Left renal cortex interstitium (tissue), 4 donors: ENCODE results near the gene AFDN. TPM values are rescaled to one million over a fixed set of nuclear protein-coding genes. Genes with fewer than 3 reads are reported as not detected.

Source experiments
- DNase-seq, 4 donors: peaks; one replicate each; pipeline ENCODE4 v3.0.0-alpha.2; 2013; ENCODE audit warnings: low read depth in 4 of 4, low spot score in 2 of 4, missing footprints in 1 of 4
- polyA plus RNA-seq, 4 donors: library from polyadenylated mRNA; unstranded; fragments of 120-200 nt; gene quantifications; one replicate each; pipeline ENCODE4 v1.2.1, GENCODE V29; 2013; ENCODE audit not compliant: insufficient read length in 4 of 4

AFDN gene
- polyA plus RNA-seq, 4 donors: 133 to 248 (median 191) TPM

DNA sequence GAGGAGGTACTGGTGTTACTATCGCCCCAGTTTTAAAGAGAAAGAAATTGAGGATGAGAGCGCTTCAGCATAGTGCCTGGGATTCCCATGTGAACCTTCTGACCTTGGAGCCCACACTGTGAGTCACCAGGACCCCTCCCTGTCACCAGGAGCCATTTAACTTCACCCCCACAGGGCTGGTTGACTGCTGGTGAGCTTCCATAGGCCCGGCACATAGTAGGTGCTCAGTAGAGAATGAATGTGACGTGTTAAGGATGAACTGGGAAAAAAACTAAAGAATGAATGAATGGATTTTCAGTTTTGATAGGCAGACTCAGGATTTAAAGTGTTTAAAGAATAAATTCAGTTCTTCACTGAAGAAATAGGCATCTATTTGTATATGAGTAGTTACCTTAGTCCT is 117.4 kb downstream of the AFDN start:
- DNase-seq: no peak

DNA sequence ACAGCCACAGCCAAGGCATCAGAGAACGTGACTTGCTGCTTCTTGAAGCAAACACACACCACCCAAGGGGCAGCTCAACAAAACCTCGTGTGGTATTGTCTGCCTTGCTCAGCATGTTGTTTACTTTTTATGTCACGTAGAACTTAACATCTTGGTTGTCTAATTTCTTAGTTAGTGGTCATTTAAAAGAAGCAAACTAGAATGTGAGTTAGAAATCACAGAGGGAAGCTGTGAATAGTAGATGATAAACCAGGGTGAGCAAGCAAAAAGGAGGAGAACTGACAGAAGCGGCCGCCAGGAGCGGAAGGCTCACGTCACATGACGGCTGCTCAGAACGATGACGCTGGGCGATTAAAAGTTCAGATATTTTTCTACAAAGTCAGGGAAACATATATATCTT is 119.3 kb downstream of the AFDN start:
- no peak for DNase-seq

DNA sequence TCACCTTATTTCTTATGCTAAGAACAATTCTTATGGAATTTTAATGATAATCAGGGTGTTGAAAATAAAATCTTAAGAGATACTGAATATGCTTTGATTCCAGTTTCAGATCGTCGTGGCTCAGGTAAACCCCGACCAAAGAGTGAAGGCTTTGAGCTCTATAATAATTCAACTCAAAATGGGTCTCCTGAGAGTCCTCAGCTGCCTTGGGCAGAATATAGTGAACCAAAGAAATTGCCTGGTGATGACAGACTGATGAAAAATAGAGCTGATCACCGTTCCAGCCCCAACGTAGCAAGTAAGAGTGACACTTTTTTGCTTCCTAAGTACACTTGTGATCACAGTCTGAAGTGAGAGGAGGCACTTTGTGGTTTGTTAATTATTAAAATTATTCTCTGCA is 119.9 kb downstream of the AFDN start:
- DNase-seq: no peak

GRCh38 chr6:167947716-167948115 is 121.0 kb downstream of the AFDN start:
- DNase-seq: no peak

DNA sequence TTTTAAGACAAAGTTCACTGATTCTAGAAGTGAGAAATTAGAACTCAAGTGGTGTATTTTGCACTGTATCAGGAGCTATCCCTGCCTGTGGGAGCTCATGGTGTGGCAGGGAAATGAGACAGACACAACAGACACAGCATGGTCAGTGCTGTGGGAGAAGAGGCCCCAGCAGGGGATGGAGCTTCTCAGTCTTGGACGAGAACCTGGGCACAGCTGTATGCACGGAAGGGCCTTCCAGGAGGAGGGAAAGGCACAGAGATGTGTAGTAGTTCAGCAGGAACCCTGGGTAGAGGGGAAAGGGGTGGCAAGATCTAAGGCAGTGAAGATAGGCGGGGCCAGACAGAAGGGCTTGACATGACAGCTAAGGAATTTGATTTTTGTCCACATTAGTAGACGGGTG is 122.0 kb downstream of the AFDN start:
- DNase-seq: no peak

DNA sequence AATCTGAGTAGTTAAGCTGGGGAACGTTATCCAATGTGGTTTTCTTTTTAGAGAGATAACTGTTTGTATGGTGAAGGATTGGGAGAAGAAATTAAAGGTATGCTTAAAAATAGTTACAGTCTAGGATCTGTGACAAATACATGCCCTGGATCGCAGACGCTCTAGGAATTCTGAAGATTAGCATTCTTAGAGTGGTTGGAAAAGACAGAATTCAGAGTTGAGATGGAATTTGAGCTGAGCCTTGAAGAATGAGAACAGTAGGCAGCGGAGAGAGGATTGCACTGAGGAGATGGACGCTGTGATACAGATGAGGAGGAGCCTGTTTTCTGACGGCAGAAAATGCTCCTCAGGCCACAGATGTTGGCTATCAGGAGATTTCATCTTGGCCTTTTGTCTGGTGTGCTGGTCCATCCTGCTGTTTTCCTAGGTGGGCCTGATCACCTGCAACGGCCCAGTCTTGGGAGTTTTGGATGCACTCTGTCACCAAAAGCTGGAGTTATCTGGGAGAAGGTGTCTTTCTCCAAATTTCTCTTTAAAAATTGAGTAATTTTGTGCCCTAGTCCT is 122.5 kb downstream of the AFDN start:
- DNase-seq: no peak

DNA sequence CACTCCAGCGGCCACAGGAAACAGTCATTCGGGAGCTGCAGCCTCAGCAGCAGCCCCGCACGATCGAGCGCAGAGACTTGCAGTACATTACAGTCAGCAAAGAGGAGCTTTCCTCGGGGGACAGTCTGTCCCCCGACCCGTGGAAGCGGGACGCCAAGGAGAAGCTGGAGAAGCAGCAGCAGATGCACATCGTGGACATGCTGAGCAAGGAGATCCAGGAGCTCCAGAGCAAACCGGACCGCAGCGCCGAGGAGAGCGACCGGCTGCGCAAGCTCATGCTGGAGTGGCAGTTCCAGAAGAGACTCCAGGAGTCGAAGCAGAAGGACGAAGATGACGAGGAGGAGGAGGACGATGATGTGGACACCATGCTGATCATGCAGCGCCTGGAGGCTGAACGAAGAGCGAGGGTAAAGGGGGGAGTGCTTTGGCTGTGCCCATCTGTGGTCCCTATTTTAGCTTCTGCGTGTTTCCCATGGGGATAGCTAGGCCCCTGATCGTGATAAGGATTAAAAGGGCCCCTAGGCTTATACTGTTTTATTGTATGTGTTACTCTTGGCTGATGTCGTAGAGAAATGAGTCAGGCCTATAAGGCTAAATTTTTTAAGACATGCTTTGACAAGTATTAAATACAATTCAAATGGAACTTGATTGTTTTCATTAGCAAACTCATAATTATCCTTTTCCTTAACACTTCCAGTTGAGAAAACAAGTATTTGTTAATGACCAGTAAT is 125.2 kb downstream of the AFDN start:
- no peak for DNase-seq

- no peak for DNase-seq
Observed at GRCh38 chr6:167952512-167952859, 125.8 kb downstream of the AFDN start.

GRCh38 chr6:167953551-167953950 is 126.8 kb downstream of the AFDN start:
- no peak for DNase-seq

- no peak for DNase-seq
Observed at GRCh38 chr6:167954151-167954550, 127.4 kb downstream of the AFDN start.

GRCh38 chr6:167956491-167956890 is 129.8 kb downstream of the AFDN start:
- no peak for DNase-seq

DNA sequence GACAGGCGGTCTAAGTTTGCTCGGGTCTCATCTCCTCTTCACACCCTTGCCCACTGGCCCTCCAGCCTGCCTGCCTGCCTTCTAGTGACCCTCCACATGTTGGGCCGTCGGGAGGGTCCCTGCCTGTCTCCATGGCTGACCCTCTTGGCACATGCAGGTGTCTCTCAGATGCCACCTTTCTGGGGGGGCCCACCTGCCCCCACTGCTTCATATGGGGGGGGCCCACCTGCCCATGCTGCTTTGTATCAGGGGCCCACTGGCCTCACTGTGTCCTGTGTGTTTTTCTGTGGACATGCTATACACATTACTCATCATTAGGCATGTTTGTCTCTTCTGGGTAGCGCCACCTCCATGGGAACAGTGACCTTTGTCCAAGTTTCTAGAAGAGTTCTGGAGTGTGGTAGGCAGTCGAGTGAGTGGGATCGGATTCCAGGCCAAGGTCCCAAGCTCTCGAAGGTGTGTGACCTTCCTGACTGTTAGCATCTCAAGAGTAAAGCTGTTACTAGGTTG is 130.3 kb downstream of the AFDN start:
- no peak for DNase-seq

GRCh38 chr6:167957626-167958025 is 130.9 kb downstream of the AFDN start:
- no peak for DNase-seq

DNA sequence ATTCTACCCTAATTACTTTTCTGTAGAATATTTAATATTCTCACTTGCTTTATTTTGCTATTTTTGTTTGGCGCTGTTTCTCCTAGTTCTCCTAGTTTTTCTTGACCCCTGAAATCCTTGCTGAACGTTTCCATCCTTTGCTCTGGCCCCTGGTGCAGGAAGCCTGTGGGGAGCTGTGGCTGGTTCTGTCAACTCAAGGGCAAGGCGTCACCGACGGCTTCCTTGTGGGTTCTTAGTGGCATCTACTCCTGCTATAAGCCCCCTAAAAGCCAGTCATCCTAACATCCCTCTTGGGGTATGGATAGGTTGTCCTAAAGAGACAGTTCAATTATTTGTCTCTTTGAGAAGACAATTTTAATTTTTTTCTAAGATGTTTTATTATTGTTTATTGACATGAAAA is 133.9 kb downstream of the AFDN start:
- DNase-seq: no peak

GRCh38 chr6:167962711-167963110 is 136.0 kb downstream of the AFDN start:
- no peak for DNase-seq

GRCh38 chr6:167963589-167964057 is 136.9 kb downstream of the AFDN start:
- DNase-seq: no peak

DNA sequence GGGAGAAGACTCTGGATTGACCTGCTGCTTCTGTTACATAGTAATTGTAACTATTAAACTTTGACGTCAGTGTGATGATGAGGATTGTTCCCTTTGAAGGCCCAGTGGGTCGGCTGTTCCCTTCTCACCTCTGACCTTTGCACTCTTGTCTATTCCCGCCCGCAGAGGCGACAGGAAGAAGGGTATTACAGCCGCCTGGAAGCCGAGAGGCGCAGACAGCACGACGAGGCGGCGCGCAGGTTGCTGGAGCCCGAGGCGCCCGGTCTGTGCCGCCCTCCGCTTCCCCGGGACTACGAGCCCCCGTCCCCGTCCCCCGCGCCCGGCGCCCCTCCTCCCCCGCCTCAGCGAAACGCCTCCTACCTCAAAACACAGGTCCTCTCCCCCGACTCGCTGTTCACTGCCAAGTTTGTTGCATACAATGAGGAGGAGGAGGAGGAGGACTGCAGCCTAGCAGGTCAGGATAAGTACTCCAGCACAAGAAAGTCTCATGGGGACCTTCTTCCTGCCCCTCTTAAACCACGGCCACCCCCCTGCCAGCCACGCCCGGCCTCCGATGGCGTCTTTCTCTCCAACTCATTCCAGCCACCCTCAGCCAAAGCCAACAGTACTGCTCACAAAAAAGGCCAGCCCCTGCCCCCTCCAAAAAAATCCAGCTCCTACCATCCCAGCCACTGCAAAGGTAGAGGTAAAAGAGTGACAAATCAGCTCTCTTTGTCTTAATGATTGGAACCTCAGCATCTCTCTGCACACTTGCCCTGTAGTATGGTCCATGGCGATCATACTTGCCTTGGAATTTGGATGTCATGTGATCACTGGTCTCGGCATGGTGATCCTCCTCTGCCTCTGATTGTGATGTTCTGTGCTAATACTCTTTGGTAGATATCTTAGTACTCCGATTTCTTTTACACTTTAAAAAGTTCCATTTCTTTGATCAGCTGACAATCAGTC is 139.2 kb downstream of the AFDN start:
- DNase-seq: no peak

GRCh38 chr6:167966540-167966905 is 139.8 kb downstream of the AFDN start:
- no peak for DNase-seq

- no peak for DNase-seq
Observed at GRCh38 chr6:167968091-167968490, 141.4 kb downstream of the AFDN start.

DNA sequence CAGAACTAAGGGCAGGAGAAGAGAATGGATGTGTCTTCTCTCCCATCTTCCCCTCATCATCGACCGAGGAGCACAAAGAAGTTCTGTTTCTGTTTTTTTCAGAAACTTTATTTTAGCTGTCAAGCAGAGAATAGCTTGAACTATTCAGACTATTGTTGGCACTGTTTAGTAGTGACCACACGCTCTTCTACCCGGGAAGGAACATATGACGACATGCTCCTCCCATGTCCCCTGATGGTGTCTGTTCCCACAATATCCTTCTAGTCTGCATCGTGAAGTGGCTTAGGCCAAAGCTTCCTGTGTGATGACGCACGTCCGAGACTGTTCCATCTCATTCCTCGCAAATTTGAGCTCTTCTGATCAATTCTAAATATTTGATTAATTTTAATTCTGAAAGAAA is 143.5 kb downstream of the AFDN start:
- DNase-seq: no peak

DNA sequence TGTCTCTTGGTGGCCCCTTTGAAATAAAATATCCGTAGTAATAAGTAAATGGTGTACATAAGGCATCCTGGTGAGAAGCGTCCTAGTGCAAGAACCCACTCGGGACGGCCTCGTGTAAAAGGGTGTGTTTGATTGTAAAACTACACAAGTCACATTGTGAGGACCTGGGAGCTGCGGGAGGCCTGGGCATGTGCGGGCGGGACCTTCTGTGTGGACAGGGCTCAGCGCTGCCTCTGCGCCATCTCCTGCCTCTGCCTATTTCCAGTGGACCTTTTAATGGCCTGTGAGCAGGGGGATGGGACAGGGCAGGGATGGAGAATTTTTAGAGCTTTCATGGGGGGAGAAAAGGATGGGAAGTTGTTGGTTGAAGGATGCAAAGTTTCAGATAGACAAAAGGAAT is 145.5 kb downstream of the AFDN start:
- DNase-seq: no peak
